GM12892 (cell line): ENCODE data around the gene SPHK2.

Experiments used
- POLR2A ChIP-seq: IDR thresholded peaks from 2 replicates; pipeline ENCODE4 v1.6.1; 2011; ENCODE audit warnings: low read depth, low read length, control low read depth
- POLR2AphosphoS5 ChIP-seq: IDR thresholded peaks from 2 replicates; pipeline ENCODE4 v1.6.1; 2011; ENCODE audit warnings: low read depth, low read length, control low read depth
- TAF1 ChIP-seq: IDR thresholded peaks from 2 replicates; pipeline ENCODE4 v1.6.1; 2011; ENCODE audit warnings: low read depth, mild to moderate bottlenecking, control low read depth, low read length, borderline replicate concordance

DNA sequence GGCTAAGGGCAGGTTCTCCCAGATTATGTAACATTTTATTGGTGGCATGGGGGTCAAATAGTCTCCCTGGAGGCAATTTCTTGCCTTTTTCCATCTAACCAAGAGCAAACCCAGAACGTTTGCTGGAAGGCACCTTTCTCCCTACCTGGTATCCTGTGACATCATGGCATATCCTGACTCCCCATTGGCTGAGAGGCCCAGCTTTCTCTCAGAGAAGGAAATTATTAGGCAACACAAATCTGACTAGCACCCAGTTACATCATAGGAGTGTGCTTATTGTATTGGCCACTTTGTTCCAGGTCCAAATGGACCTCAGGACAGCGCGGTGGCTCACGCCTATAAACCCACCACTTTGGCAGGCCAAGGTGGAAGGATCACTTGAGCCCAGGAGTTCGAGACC is 40.5 kb downstream of the SPHK2 start:
- TF ChIP-seq POLR2A = no peak
- no peak for TF ChIP-seq TAF1
- TF ChIP-seq POLR2AphosphoS5 = no peak
